Stomach (tissue), 4 donors: ENCODE results near the gene KRTAP13-1.

Source experiments
- POLR2A ChIP-seq, 4 donors: fragments of 450-650 bp; IDR thresholded peaks; one replicate each; pipeline ENCODE4 v1.6.1; 2016; ENCODE audit warnings: antibody characterized with exemption in 4 of 4, control low read depth in 2 of 4, mild to moderate bottlenecking in 1 of 4, moderate library complexity in 1 of 4
- POLR2AphosphoS5 ChIP-seq, 3 donors: sonication (generic); formaldehyde crosslinking; IDR thresholded peaks; one replicate each; pipeline ENCODE4 v1.6.1; 2016; ENCODE audit warnings: antibody characterized with exemption in 3 of 3

- TF ChIP-seq POLR2AphosphoS5 (IDR thresholded peaks at IDR 0.05): no peak
- TF ChIP-seq POLR2A (IDR thresholded peaks at IDR 0.05): no peak
Observed at GRCh38 chr21:30348506-30348905, 47.3 kb upstream of the KRTAP13-1 start, which contains the start of gene KRTAP23-1.
